ENCODE measurements around the gene ANGPTL2.

The ANGPTL2 gene

GRCh38 chr9:127144670-127145445 lies 22.4 kb upstream of the ANGPTL2 start:
- Histone ChIP-seq H3K4me1 (ENCODE audit: insufficient read depth, low read length) (no peaks in the 10 kb centered on the region), H3K9me3 (ENCODE audit: control insufficient read depth, insufficient read depth, low read length) (no peaks in the 10 kb centered on the region), H3K36me3 (ENCODE audit: insufficient read depth, low read length) (no peaks in the 10 kb centered on the region), H3K9ac (ENCODE audit: low read depth, low read length) (no peak overlapping the region)

DNA sequence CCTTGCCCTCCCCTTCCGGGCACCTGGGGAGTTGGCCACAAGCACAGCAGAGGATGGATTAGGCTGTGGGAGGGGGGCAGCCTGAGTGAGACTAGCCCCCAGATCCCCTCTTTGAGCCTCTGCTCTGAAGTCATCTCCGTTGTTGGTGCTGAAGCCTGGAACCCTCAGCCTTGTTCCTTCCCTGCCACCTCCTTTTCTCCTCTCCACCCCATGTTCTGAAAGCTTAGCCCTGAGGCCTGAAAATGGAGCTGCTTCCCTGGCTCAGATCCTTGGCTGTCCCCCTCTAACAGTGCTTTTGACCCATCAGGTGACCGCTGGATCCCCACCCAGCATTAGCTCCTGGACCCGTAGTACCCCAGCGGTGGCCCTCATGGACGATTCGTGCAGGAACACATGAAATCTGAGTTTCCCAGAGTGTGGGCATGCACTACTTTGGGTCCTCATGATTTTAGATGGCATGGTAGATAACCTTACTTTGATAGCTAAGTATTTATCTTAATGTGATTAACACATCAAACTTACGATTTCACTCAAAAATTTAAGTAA lies 21.6 kb upstream of the ANGPTL2 start:
- Histone ChIP-seq H3K4me1 (ENCODE audit: insufficient read depth, low read length) (no peaks in the 10 kb centered on the region), H3K9ac (ENCODE audit: low read depth, low read length) (no peak overlapping the region), H3K9me3 (ENCODE audit: control insufficient read depth, insufficient read depth, low read length) (no peaks in the 10 kb centered on the region), H3K36me3 (ENCODE audit: insufficient read depth, low read length) (no peaks in the 10 kb centered on the region)

- Histone ChIP-seq H3K9ac (ENCODE audit: low read depth, low read length) (no peak overlapping the region), H3K4me1 (ENCODE audit: insufficient read depth, low read length) (no peaks in the 10 kb centered on the region), H3K36me3 (ENCODE audit: insufficient read depth, low read length) (no peaks in the 10 kb centered on the region), H3K9me3 (ENCODE audit: control insufficient read depth, insufficient read depth, low read length) (no peaks in the 10 kb centered on the region)
Observed at GRCh38 chr9:127142931-127143464, 20.6 kb upstream of the ANGPTL2 start.

DNA sequence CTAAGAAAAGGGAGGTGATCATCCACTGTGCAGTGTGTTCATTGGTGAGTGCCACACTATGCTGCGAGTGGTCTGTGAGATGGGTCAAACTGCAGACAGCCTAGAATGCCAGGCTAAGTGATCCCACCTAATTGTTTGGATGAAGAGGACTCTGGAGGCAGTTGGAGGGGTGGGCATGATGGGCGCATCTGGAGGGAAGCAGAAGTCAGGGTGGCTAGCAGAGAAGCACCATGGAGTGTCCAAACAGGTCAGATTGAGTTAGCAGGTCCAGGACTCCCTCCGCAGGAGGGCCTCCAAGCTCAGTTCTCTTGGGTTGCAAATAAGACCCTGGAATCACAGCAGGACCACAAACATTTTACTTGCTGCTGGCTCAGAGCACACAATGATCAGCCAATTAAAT lies 19.9 kb upstream of the ANGPTL2 start:
- no peaks in the 10 kb centered on the region for H3K4me1 ChIP-seq (ENCODE audit: insufficient read depth, low read length)
- H3K36me3 ChIP-seq (ENCODE audit: insufficient read depth, low read length): no peaks in the 10 kb centered on the region
- no peak overlapping the region for H3K9ac ChIP-seq (ENCODE audit: low read depth, low read length)
- no peaks in the 10 kb centered on the region for H3K9me3 ChIP-seq (ENCODE audit: control insufficient read depth, insufficient read depth, low read length)

GRCh38 chr9:127140842-127141675 lies 18.6 kb upstream of the ANGPTL2 start:
- H3K36me3 ChIP-seq (ENCODE audit: insufficient read depth, low read length): no peaks in the 10 kb centered on the region
- H3K4me1 ChIP-seq (ENCODE audit: insufficient read depth, low read length): no peaks in the 10 kb centered on the region
- no peaks in the 10 kb centered on the region for H3K9me3 ChIP-seq (ENCODE audit: control insufficient read depth, insufficient read depth, low read length)
- H3K9ac ChIP-seq (ENCODE audit: low read depth, low read length): no peak overlapping the region

GRCh38 chr9:127140181-127140580 lies 17.7 kb upstream of the ANGPTL2 start:
- Histone ChIP-seq H3K36me3 (ENCODE audit: insufficient read depth, low read length) (no peaks in the 10 kb centered on the region), H3K4me1 (ENCODE audit: insufficient read depth, low read length) (no peaks in the 10 kb centered on the region), H3K9ac (ENCODE audit: low read depth, low read length) (no peak overlapping the region), H3K9me3 (ENCODE audit: control insufficient read depth, insufficient read depth, low read length) (no peaks in the 10 kb centered on the region)

GRCh38 chr9:127139775-127140174 lies 17.3 kb upstream of the ANGPTL2 start:
- Histone ChIP-seq H3K9me3 (ENCODE audit: control insufficient read depth, insufficient read depth, low read length) (no peaks in the 10 kb centered on the region), H3K9ac (ENCODE audit: low read depth, low read length) (no peak overlapping the region), H3K36me3 (ENCODE audit: insufficient read depth, low read length) (no peaks in the 10 kb centered on the region), H3K4me1 (ENCODE audit: insufficient read depth, low read length) (no peaks in the 10 kb centered on the region)

- Histone ChIP-seq H3K36me3 (ENCODE audit: insufficient read depth, low read length) (no peaks in the 10 kb centered on the region), H3K4me1 (ENCODE audit: insufficient read depth, low read length) (peaks cover under 1% of the 10 kb centered on the region; the same call in 1 of the 2 replicates), H3K9me3 (ENCODE audit: control insufficient read depth, insufficient read depth, low read length) (no peaks in the 10 kb centered on the region), H3K9ac (ENCODE audit: low read depth, low read length) (no peak overlapping the region)
Observed at GRCh38 chr9:127139071-127139731, 16.8 kb upstream of the ANGPTL2 start.

GRCh38 chr9:127138444-127138843 lies 16.0 kb upstream of the ANGPTL2 start:
- H3K4me1 ChIP-seq (ENCODE audit: insufficient read depth, low read length): peaks cover 8% of the 10 kb centered on the region; the same call in 1 of the 2 replicates
- no peaks in the 10 kb centered on the region for H3K36me3 ChIP-seq (ENCODE audit: insufficient read depth, low read length)
- no peaks in the 10 kb centered on the region for H3K9me3 ChIP-seq (ENCODE audit: control insufficient read depth, insufficient read depth, low read length)
- H3K9ac ChIP-seq (ENCODE audit: low read depth, low read length): no peak overlapping the region

DNA sequence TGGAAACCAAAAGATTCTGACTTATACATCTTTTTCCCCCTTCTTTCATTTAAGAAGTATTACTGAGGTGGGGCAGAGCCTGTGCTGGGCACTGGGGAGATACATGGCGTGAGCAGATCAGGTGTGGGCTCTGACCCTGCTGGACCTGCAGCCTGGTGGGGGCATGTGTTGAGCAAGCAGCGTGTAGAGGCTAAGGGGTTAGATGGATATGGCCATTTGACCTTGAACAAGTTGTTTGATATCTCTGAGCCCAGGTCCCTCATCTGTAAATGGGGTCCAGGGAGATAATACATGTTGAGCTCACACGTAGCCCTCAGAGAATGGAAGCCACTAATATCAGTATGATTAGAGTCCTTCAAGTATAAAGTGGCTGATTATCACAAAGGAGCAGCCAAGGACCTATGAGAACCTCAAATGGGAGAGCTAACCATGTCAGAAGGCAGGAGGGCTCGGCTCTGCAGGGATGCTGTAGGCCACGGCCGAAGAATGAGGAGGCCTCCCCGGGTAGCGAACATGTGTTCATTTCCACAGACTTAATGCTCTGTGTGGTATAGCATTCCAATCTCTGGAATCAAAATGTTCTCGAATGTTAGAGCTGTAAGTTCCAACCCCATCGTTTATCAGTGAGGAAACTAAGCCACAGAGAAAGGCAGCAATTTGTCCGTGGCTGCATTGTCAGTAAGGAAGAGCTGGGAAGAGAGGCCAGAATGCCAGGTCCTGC lies 15.4 kb upstream of the ANGPTL2 start:
- H3K4me1 ChIP-seq (ENCODE audit: insufficient read depth, low read length): peaks cover 13% of the 10 kb centered on the region
- H3K9ac ChIP-seq (ENCODE audit: low read depth, low read length): no peak overlapping the region

DNA sequence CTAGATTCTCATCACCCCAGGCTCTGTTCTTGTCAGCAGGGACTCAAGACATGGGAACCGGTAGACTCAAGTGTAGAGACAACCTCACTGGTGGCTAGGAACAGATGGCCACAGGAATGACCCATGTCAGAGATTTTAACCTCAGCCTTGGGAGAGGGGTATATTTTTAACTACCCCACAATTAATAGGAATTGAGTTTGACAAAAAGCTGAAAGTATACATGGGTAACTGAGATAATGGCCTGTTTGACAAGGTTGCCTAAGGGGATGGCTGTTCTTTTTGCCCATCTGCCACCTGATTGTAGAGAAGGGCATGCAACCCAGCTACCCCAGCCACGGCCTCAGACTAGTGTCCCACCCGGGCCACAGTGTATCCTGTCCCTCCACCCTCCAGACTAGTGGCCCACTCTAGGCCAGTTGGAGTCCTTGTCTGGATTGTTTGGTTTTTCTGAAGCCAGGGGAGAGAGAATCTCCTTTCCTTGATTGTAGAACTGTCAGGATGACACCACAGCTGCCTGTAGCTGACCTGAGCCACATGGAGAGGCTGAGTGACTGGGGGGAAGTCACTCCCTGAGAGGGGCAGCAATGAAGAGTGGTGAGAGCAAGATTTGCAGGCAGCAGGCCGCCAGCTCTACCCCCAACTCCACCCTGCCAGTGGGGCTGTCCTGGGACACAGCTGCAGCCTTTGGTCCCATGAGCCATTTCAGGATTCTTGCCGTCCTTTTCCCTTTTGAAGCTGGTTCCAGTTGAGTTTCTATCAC lies 14.6 kb upstream of the ANGPTL2 start:
- no peaks in the 10 kb centered on the region for H3K9me3 ChIP-seq (ENCODE audit: control insufficient read depth, insufficient read depth, low read length)
- no peak overlapping the region for H3K9ac ChIP-seq (ENCODE audit: low read depth, low read length)
- peaks cover 19% of the 10 kb centered on the region for H3K4me1 ChIP-seq (ENCODE audit: insufficient read depth, low read length)
- no peaks in the 10 kb centered on the region for H3K36me3 ChIP-seq (ENCODE audit: insufficient read depth, low read length)

More for the DNA sequence above, 15.4 kb upstream of the ANGPTL2 start:
- Histone ChIP-seq H3K9me3 (ENCODE audit: control insufficient read depth, insufficient read depth, low read length) (no peaks in the 10 kb centered on the region), H3K36me3 (ENCODE audit: insufficient read depth, low read length) (no peaks in the 10 kb centered on the region)

GRCh38 chr9:127136081-127136879 lies 13.8 kb upstream of the ANGPTL2 start:
- no peak overlapping the region for H3K9ac ChIP-seq (ENCODE audit: low read depth, low read length)
- peaks cover 27% of the 10 kb centered on the region for H3K4me1 ChIP-seq (ENCODE audit: insufficient read depth, low read length)
- no peaks in the 10 kb centered on the region for H3K9me3 ChIP-seq (ENCODE audit: control insufficient read depth, insufficient read depth, low read length)
- no peaks in the 10 kb centered on the region for H3K36me3 ChIP-seq (ENCODE audit: insufficient read depth, low read length)

Measured in ES-I3 (cell line).